CD8-positive, alpha-beta memory T cell (primary cell): ENCODE results near the gene DQX1. TPM values are rescaled to one million over a fixed set of nuclear protein-coding genes. Genes with fewer than 3 reads are reported as not detected.

Experiments used
- CTCF ChIA-PET: fragments of 350-600 bp; sonication (Branson Sonifier 250); formaldehyde crosslinking; loops from one replicate; lab custom pipeline; 2021; ENCODE audit warnings: antibody characterized with exemption; lab: Charles Lee
- POLR2A ChIA-PET: fragments of 350-600 bp; sonication (Branson Sonifier 250); formaldehyde crosslinking; loops from one replicate; lab custom pipeline; 2021; ENCODE audit warnings: antibody characterized with exemption; lab: Charles Lee
- DNase-seq, 5 donors: peaks; one replicate each; pipeline versions ENCODE4 v3.0.0 to v3.0.0-alpha.2; 2020 to 2022; ENCODE audit warnings: mixed read lengths in 1 of 5
- H3K27ac ChIP-seq: one replicate; pipeline ENCODE4 v1.7.0; 2013; ENCODE audit warnings: low read depth, mild to moderate bottlenecking, low read length, moderate library complexity
- H3K27me3 ChIP-seq: 2 replicates; pipeline ENCODE4 v1.7.0; 2013; ENCODE audit warnings: low read length, mild to moderate bottlenecking; ENCODE audit not compliant: insufficient read depth, poor library complexity, severe bottlenecking
- H3K36me3 ChIP-seq: 2 replicates; pipeline ENCODE4 v1.7.0; 2013; ENCODE audit warnings: mild to moderate bottlenecking, low read length, moderate library complexity; ENCODE audit not compliant: insufficient read depth
- H3K4me1 ChIP-seq: 2 replicates; pipeline ENCODE4 v1.7.0; 2013; ENCODE audit warnings: mild to moderate bottlenecking, low read length, moderate library complexity; ENCODE audit not compliant: insufficient read depth
- H3K4me3 ChIP-seq: 2 replicates; pipeline ENCODE4 v1.7.0; 2013; ENCODE audit warnings: mild to moderate bottlenecking, low read length
- H3K9me3 ChIP-seq: 2 replicates; pipeline ENCODE4 v1.7.0; 2013; ENCODE audit warnings: mild to moderate bottlenecking, low read length
- H3K27ac Mint-ChIP-seq, 8 donors: one replicate each; pipeline ENCODE4 v1.8.0; 2020 to 2021; ENCODE audit warnings: mixed read lengths in 8 of 8, mild to moderate bottlenecking in 6 of 8, inconsistent platforms in 3 of 8, moderate library complexity in 3 of 8
- H3K27me3 Mint-ChIP-seq, 2 donors: one replicate each; pipeline ENCODE4 v1.8.0; 2020 to 2021; ENCODE audit warnings: mixed read lengths in 2 of 2, mild to moderate bottlenecking in 1 of 2, moderate library complexity in 1 of 2
- H3K36me3 Mint-ChIP-seq, 3 donors: one replicate each; pipeline ENCODE4 v1.8.0; 2020 to 2021; ENCODE audit warnings: mixed read lengths in 3 of 3, inconsistent platforms in 1 of 3, mild to moderate bottlenecking in 1 of 3
- H3K4me1 Mint-ChIP-seq, 3 donors: one replicate each; pipeline ENCODE4 v1.8.0; 2020 to 2021; ENCODE audit warnings: mixed read lengths in 3 of 3, inconsistent platforms in 1 of 3, mild to moderate bottlenecking in 1 of 3
- H3K4me3 Mint-ChIP-seq, 7 donors: one replicate each; pipeline ENCODE4 v1.8.0; 2020 to 2021; ENCODE audit warnings: mixed read lengths in 7 of 7, mild to moderate bottlenecking in 6 of 7, moderate library complexity in 4 of 7, inconsistent platforms in 2 of 7
- H3K9me3 Mint-ChIP-seq, 5 donors: one replicate each; pipeline ENCODE4 v1.8.0; 2020 to 2022; ENCODE audit warnings: mixed read lengths in 5 of 5, mild to moderate bottlenecking in 3 of 5, moderate library complexity in 2 of 5, inconsistent platforms in 1 of 5
- polyA plus RNA-seq: library from polyadenylated mRNA; unstranded; fragments of 300-500 nt; fragmentation: Illumina TruSeq; gene quantifications from one replicate; pipeline ENCODE4 v1.2.3, GENCODE V29; 2021
- total RNA-seq, 2 experiments: library from RNA; stranded (reverse); gene quantifications; one replicate each; pipeline ENCODE4 v1.2.3, GENCODE V29; 2021

The DQX1 gene
- total and polyA plus RNA-seq, 3 experiments from 2014 or later: 0.51 to 0.83 TPM; not detected in 1

GRCh38 chr2:74558284-74559230 lies 32.5 kb upstream of the DQX1 start:
- Mint-ChIP-seq H3K27ac (peak overlapping the region in 3 of 8 donors; percentile 8 to 47 (median 23)), H3K9me3 (no peaks in the 10 kb centered on the region), H3K27me3 (peaks cover 7 to 27% of the 10 kb centered on the region in 2 donors), H3K36me3 (peaks cover 0 to 22% (median 0%) of the 10 kb centered on the region in 3 donors), H3K4me1 (peaks cover 2 to 26% (median 14%) of the 10 kb centered on the region in 3 donors), H3K4me3 (peak overlapping the region in 2 of 7 donors; percentile 39 to 43)
- H3K4me1 ChIP-seq: peaks cover 8% of the 10 kb centered on the region
- ChIA-PET CTCF (interaction anchor here (0.8 to 2.1 kb wide), 3 partner anchors 8 to 76 kb away, joined by 3 to 6 read pairs (median 3); partner anchors contain the start of genes CCDC142 and TTC31), POLR2A (no interaction called here)
- no peaks in the 10 kb centered on the region for H3K36me3 ChIP-seq
- no peaks in the 10 kb centered on the region for H3K9me3 ChIP-seq
- no peak overlapping the region for H3K27ac ChIP-seq
- no peak overlapping the region for H3K4me3 ChIP-seq
- no peak for DNase-seq
- H3K27me3 ChIP-seq: no peaks in the 10 kb centered on the region

GRCh38 chr2:74556831-74557370 lies 30.9 kb upstream of the DQX1 start:
- H3K9me3 Mint-ChIP-seq: peaks cover 0 to 2% (median 0%) of the 10 kb centered on the region in 5 donors
- H3K4me1 Mint-ChIP-seq: peaks cover 4 to 28% (median 18%) of the 10 kb centered on the region in 3 donors
- POLR2A ChIA-PET: interaction anchor here (0.7 kb wide), 1 partner anchor 97 kb away, joined by 3 read pairs; no protein-coding TSS in a partner anchor

DNA sequence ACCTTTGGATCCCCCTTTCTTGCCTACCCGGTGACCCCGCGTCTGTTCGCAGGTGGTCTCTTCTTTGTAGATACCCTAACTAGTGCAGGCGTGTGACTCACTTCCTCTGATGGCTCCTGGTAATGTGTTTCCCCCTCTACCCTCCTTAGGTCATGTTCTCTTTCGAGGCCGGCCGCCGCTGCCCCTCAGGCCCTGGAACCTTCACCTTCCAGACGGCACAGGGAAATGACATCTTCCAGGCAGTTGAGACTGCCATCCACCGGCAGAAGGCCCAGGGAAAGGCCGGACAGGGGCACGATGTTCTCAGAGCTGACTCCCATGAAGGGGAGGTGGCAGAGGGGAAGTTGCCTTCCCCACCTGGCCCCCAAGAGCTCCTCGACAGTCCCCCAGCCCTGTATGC lies 30.1 kb upstream of the DQX1 start:
- no peak overlapping the region for H3K4me3 ChIP-seq
- ChIA-PET POLR2A (no interaction called here), CTCF (no interaction called here)
- H3K9me3 Mint-ChIP-seq: peaks cover 0 to 2% (median 0%) of the 10 kb centered on the region in 5 donors
- peaks cover 8 to 16% of the 10 kb centered on the region in 2 donors for H3K27me3 Mint-ChIP-seq
- H3K4me1 Mint-ChIP-seq: peaks cover 4 to 28% (median 18%) of the 10 kb centered on the region in 3 donors
- H3K36me3 ChIP-seq: no peaks in the 10 kb centered on the region
- H3K4me3 Mint-ChIP-seq: peak overlapping the region; percentile 50 to 99 (median 97)
- no peaks in the 10 kb centered on the region for H3K27me3 ChIP-seq
- H3K4me1 ChIP-seq: peaks cover 8% of the 10 kb centered on the region
- no peak for DNase-seq
- peak overlapping the region in 3 of 8 donors; percentile 28 to 96 (median 60) for H3K27ac Mint-ChIP-seq
- peak overlapping the region; percentile 79 for H3K27ac ChIP-seq
- peaks cover 0 to 22% (median 0%) of the 10 kb centered on the region in 3 donors for H3K36me3 Mint-ChIP-seq
- H3K9me3 ChIP-seq: no peaks in the 10 kb centered on the region

More at GRCh38 chr2:74556831-74557370, 30.9 kb upstream of the DQX1 start:
- Mint-ChIP-seq H3K36me3 (peaks cover 0 to 22% (median 0%) of the 10 kb centered on the region in 3 donors), H3K27me3 (peaks cover 8 to 15% of the 10 kb centered on the region in 2 donors), H3K27ac (peak overlapping the region in 3 of 8 donors; percentile 13 to 54 (median 28)), H3K4me3 (peak overlapping the region in 4 of 7 donors; percentile 8 to 99 (median 56))
- H3K4me3 ChIP-seq: no peak overlapping the region
- H3K36me3 ChIP-seq: no peaks in the 10 kb centered on the region
- H3K9me3 ChIP-seq: no peaks in the 10 kb centered on the region
- CTCF ChIA-PET: interaction anchor here (2.1 kb wide), 1 partner anchor 10 kb away, joined by 6 read pairs; no protein-coding TSS in a partner anchor
- H3K27ac ChIP-seq: no peak overlapping the region
- DNase-seq: no peak
- H3K4me1 ChIP-seq: peaks cover 8% of the 10 kb centered on the region
- no peaks in the 10 kb centered on the region for H3K27me3 ChIP-seq

DNA sequence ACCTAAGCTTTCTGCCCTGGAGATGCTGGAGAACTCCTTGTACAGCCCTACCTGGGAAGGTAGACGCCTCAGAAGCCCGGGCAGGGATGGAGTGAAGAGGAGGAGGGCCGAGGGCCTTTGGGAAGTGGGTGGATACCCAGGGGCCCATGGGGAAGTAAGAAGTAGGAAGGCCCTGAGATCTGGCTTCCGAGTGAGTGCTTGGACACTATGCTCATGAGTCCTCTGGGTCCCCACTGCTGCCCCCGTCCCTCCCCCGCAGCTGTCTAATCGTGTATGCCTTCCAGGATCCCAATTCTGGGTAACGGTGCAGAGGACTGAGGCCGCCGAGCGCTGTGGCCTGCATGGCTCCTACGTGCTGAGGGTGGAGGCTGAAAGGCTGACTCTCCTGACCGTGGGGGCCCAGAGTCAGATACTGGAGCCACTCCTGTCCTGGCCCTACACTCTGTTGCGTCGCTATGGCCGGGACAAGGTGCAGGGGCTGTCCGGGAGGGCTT lies 29.6 kb upstream of the DQX1 start:
- ChIA-PET CTCF (no interaction called here), POLR2A (no interaction called here)
- peaks cover 11 to 16% of the 10 kb centered on the region in 2 donors for H3K27me3 Mint-ChIP-seq
- no peaks in the 10 kb centered on the region for H3K27me3 ChIP-seq
- peaks cover 0 to 22% (median 0%) of the 10 kb centered on the region in 3 donors for H3K36me3 Mint-ChIP-seq
- no peaks in the 10 kb centered on the region for H3K9me3 ChIP-seq
- H3K27ac ChIP-seq: peak overlapping the region; percentile 79
- no peak for DNase-seq
- no peaks in the 10 kb centered on the region for H3K36me3 ChIP-seq
- peak overlapping the region; percentile 95 for H3K4me3 ChIP-seq
- H3K4me1 ChIP-seq: peaks cover 8% of the 10 kb centered on the region
- H3K4me1 Mint-ChIP-seq: peaks cover 4 to 28% (median 18%) of the 10 kb centered on the region in 3 donors
- peak overlapping the region; percentile 93 to 99 (median 97) for H3K4me3 Mint-ChIP-seq
- H3K27ac Mint-ChIP-seq: peak overlapping the region; percentile 29 to 96 (median 84)
- H3K9me3 Mint-ChIP-seq: peaks cover 0 to 2% (median 0%) of the 10 kb centered on the region in 5 donors

- ChIA-PET POLR2A (no interaction called here), CTCF (interaction anchor here (1.0 kb wide), 1 partner anchor 164 kb away, joined by 3 read pairs; no protein-coding TSS in a partner anchor)
- H3K36me3 ChIP-seq: no peaks in the 10 kb centered on the region
- peak in 4 of 5 donors; percentile 34 to 59 (median 39) for DNase-seq
- H3K27ac ChIP-seq: peak overlapping the region; percentile 79
- Mint-ChIP-seq H3K36me3 (peaks cover 0 to 22% (median 0%) of the 10 kb centered on the region in 3 donors), H3K4me1 (peaks cover 4 to 24% (median 16%) of the 10 kb centered on the region in 3 donors), H3K9me3 (peaks cover 0 to 2% (median 0%) of the 10 kb centered on the region in 5 donors), H3K4me3 (peak overlapping the region; percentile 93 to 99 (median 97)), H3K27ac (peak overlapping the region; percentile 84 to 99 (median 92)), H3K27me3 (peaks cover 12 to 16% of the 10 kb centered on the region in 2 donors)
- H3K27me3 ChIP-seq: peaks cover 2% of the 10 kb centered on the region
- H3K4me3 ChIP-seq: peak overlapping the region; percentile 95
- no peaks in the 10 kb centered on the region for H3K9me3 ChIP-seq
- peaks cover 8% of the 10 kb centered on the region for H3K4me1 ChIP-seq
These were observed 28.9 kb upstream of the DQX1 start for GRCh38 chr2:74554820-74555531.

- CTCF ChIA-PET: interaction anchor here (1.0 kb wide), 1 partner anchor 163 kb away, joined by 3 read pairs; no protein-coding TSS in a partner anchor
- H3K27me3 Mint-ChIP-seq: peaks cover 18 to 24% of the 10 kb centered on the region in 2 donors
- H3K27ac ChIP-seq: peak within 1 kb of the TSS; percentile 79
- peaks cover 10% of the 10 kb centered on the region for H3K27me3 ChIP-seq
- H3K36me3 ChIP-seq: no peaks in the 10 kb centered on the region
- H3K9me3 Mint-ChIP-seq: peaks cover 0 to 2% (median 0%) of the 10 kb centered on the region in 5 donors
- peak within 1 kb of the TSS; percentile 95 for H3K4me3 ChIP-seq
- POLR2A ChIA-PET: no interaction called here
- DNase-seq: peak; percentile 79 to 88 (median 83)
- H3K4me1 ChIP-seq: peaks cover 14% of the 10 kb centered on the region
- H3K9me3 ChIP-seq: no peaks in the 10 kb centered on the region
- peak within 1 kb of the TSS; percentile 93 to 99 (median 97) for H3K4me3 Mint-ChIP-seq
- peak within 1 kb of the TSS; percentile 84 to 99 (median 92) for H3K27ac Mint-ChIP-seq
- peaks cover 0 to 22% (median 0%) of the 10 kb centered on the region in 3 donors for H3K36me3 Mint-ChIP-seq
- peaks cover 4 to 29% (median 16%) of the 10 kb centered on the region in 3 donors for H3K4me1 Mint-ChIP-seq
These were observed 28.1 kb upstream of the DQX1 start, which contains the start of the genes DOK1 and LOXL3 for GRCh38 chr2:74553892-74554819. Gene DOK1 (plus strand): TSS chr2:74554720. CDS start chr2:74554755, 35 bp downstream. Gene LOXL3 (minus strand): TSS chr2:74553942. CDS start chr2:74552634, 1,308 bp downstream.
